OCI-LY3 (cell line): Measurements from ENCODE around the gene OR4F15.
"Not testable (repeated sequence)": the region's sequence is repeated elsewhere in the genome, so short reads cannot be mapped to it uniquely, and the experiment has no call there.

Experiments
- CTCF ChIP-seq: fragments of 200-600, 300-600 bp; sonication (generic); IDR thresholded peaks from 2 replicates; pipeline ENCODE4 v1.5.1; 2014; ENCODE audit warnings: antibody characterized with exemption, low read length, low read depth
- EZH2phosphoT487 ChIP-seq: fragments of 200-600 bp; shearing (Covaris generic); IDR thresholded peaks from 2 replicates; pipeline ENCODE4 v1.6.1; 2018; ENCODE audit warnings: antibody characterized with exemption, mixed run types, low read depth

GRCh38 chr15:101790748-101791147 lies 21.3 kb upstream of the OR4F15 start:
- not testable (repeated sequence) for TF ChIP-seq EZH2phosphoT487, CTCF
